Activated CD4-positive, alpha-beta T cell treated with anti-CD3 and anti-CD28 coated beads for 1 hour (primary cell): ENCODE measurements around the gene ANKRD11.
"Not testable (repeated sequence)": the region's sequence is repeated elsewhere in the genome, so short reads cannot be mapped to it uniquely, and the experiment has no call there.

Source experiments
- DNase-seq: peaks from one replicate; pipeline ENCODE4 v3.0.0-alpha.2; 2020

ANKRD11 gene

DNA sequence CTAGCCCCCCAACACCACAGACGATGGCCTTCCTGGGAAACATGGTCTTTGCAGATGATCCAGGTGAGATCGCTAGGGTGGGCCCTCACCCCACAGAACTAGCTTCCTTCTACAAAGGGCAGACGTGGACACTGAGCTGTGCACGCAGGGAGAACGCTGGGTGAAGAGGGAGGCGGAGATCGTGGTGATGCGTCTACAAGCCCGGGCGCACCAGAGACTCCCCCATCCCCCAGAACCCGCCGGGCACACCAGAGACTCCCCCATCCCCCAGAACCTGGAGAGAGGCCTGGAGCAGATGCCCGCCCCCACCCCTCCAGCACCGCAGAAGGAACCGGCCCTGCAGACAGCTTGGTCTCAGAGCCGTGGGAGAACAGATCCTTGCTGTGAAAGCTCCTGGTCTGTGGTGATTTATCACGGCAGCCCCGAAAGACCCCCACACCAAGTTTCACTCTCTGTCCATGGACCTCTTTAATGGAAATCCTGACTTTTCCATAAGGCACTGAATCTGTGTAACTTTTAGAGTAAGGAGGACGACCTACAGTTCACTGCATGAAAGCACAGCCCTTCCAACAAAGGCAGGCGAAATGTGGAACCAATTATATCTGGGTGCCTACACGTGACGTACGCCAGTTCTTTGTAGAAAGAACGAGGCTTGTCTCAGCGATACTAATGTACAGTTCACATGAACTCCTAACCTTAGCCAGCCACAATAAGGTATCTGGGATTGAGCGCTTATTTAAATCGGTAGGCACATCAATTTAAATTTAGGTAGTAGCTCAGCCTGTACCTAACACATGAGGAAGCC is 88.5 kb downstream of the ANKRD11 start:
- no peak for DNase-seq

DNA sequence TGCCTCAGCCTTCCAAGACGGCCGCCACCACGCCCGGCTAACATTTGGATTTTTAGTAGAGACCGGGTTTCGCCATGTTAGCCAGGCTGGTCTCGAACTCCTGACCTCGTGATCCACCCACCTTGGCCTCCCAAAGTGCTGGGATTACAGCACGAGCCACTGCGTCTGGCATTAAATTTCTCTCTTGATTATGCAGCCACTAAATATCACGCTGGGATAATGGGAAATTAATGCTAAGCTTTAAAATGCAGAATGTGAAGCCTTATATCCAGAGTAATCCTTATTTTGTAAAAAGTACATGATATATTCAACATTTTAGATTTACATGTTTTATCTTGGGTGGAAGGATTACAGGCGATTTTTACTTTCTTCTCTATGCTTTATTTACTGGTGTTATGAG is 89.2 kb downstream of the ANKRD11 start:
- no peak for DNase-seq

DNA sequence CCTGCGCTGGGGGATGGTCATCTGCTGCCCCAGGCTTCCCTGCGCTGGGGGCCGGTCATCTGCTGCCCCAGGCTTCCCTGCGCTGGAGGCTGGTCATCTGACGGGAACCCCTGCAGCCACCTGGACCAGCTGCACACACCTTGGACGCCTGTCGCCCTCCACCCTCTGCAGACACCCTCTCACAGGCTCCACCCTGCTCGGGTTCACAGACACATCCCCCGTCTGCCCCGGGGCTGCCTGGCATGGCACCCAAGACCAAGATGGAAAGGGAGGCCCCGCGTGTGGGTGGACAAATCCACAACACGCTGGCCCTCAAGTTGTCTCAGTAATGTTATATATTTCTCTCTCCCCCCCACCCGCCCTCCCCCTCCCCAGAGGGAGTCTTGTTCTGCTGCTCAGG is 89.6 kb downstream of the ANKRD11 start:
- DNase-seq, result no peak

DNA sequence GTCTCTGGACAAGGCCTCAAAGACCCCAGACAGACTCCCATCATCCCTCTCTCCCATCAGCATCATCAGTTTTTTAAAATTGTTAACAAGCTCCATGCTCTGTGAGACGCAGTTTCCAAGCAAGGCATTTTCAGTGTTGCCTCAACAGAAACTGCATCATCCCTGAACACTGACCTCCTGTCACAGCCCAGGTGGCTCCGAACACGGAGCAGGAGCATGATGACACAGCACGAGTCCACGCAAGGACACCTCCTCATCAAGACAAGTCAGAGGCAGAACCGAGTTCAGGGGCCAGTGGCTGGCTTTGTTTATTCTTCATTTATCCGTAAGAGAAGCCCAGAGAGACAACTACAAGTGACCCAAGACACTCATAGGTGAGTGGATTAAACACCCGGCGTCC is 91.4 kb downstream of the ANKRD11 start:
- DNase-seq, result no peak

DNA sequence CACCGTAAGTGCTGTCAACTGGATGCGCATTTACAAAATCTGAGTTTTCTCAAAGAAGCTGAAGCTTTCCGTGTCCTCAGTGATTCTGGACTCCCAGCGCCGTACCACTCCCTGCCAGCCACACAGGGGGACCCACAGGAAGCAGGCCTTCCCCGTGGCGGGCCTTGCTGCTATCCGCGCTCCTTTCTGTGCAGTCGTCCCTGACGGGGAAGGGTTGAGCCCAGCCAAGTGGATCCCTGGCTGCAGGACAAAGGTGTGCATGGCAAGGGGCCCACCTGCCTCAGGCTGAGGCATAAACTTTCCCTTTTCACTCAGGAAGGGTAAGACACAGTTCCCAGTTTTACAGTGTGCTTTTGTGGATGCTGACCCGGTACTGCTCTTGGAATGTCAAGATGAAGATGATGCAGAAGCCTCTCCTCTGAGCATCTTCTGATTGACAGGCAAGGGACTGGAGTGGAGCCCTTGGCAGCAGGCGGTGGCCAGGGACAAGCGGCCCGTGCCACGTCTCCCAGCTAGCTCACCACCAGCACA is 93.0 kb downstream of the ANKRD11 start:
- no peak for DNase-seq

DNA sequence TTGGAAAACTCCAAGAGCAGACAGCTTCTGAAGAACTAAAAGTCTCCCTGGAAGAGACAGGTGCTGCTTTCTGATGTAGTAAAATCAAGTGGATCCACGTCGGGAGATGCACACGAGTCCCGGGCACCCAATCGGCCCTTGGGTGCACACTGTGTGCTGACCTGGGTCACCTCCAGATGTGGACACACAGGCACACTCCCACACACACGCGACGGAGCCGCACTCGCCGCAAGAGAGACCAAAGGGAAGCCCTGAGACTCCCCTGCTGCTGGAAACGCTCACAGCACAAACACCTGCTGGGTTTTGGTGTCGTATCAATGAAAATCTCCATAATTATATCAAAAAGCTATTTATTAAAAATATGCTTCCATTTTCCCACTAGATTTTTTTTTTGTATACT is 94.2 kb downstream of the ANKRD11 start:
- DNase-seq, result no peak

DNA sequence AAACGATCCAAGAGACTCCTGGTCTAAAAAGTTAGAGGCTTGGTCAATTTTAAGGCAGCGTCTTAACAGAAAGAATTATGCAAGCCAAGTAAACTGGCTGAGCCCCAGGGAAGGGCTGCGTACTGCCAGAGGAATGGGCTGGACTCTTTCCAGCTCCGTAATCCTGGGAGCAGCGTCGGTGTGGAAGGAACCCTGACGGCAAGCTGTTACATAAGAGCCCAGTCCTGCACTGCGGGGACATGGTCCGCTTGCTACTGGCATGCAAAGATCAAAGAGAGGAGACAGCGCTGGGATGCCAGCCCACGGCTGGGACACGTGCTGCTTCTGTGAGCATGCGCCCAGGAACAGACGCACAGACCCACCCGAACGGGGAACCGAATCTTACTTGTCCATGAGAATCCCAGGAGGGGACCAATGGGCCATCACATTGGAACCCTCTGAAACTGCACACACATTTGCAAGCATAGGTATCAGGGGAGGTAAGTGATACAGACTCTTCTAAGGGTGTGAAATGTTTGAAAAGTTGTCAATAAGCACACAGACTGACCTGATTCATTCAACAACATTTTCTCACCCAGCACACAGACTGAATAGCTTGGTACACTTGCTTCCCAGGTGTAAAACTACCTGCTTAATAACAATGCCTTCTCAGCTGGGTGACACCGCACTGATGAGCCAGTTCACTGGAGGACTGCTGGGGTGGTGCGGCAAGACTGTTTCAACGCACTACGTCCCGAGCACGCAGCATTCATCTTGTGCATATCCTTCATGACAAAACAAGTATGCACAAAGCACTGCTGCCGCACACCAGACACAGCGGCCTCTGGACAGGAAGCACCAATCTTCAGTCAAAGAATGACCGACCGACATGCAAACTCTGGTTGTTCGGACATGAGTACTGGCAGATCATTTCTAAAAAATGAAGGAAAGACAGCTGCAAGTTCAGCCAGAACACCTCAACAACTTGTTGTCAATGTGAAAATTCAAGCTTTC is 94.9 kb downstream of the ANKRD11 start:
- DNase-seq, result no peak

DNA sequence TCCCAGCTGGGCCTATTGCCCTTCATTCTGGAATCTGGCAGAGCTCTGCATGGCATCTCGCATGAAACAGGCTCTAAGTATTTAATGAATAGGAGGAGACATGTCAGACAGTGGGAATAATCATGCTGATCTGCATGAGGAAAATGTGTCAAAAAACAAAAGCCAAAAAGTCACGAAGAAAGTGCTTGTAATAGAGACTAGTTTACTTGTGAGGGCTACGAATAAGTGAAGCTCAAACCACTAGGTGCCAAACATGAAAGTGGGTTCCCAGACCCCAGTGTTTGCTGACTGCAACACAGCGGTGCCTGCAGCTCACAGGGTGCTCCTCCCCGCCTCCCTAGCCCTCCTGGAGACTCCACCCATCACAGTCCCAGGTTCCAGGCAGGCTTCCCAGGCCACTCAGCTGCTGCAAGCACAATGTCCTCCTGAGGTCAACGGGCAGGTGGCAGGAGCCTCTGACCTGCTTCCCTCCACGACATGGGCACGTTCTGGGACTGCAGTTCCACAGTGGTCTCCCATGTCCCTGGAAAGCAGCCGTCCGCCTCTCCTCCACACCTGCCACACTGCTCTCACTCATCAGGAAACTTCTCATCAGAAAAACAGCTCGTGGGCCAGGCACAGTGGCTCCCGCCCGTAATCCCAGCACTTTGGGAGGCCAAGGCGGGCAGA is 96.5 kb downstream of the ANKRD11 start:
- DNase-seq, result no peak

DNA sequence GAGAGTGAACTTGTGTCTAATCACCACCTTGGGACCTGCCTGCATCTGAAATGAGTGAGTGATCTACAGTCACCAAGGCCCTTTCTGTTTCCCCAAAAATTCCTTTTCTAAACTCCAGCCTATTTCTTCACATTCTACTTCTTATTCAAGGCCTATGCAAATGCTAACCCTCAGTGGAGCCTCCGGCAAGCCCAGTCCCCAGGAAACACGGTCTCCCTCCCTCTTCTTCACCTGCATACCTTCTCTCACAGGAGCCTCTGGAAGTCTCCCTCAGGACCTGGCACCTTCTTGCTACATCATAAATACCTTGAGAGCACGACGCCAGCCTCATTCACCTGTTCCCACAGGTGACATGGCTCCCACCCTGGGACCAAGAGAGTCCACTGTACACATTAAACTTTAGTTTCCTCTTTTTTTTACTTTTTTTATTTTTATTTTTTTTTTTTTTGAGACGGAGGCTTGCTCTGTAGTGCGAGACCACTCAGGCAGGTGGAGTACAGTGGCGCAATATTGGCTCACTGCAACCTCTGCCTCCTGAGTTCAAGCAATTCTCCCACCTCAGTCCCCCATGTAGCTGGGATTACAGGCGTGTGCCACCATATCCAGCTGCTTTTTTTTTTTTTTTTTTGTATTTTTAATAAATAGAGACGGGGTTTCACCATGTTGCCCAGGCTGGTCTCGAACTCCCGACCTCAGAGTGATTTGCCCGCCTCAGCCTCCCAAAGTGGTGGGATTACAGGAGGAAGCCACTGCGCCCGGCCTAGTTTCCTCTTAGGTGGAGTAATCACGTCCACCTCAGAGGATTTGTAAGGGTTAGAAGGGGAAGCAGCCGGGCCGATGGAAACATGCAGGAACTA is 97.3 kb downstream of the ANKRD11 start:
- DNase-seq, result no peak

DNA sequence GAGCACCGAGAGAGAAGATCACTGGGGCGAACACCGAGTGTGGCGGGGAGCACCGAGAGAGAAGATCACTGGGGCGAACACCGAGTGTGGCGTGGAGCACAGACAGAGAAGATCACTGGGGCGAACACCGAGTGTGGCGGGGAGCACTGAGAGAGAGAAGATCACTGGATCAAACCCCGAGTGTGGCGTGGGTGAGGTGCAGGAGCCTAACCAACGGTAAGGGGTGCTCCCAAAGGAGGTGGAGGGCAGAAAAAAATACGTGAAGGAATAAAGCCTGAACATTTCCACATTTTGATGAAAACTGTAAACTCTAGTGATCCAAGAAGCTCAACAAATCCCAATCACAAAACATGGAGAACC is 100.2 kb downstream of the ANKRD11 start:
- DNase-seq, result not testable (repeated sequence)

DNA sequence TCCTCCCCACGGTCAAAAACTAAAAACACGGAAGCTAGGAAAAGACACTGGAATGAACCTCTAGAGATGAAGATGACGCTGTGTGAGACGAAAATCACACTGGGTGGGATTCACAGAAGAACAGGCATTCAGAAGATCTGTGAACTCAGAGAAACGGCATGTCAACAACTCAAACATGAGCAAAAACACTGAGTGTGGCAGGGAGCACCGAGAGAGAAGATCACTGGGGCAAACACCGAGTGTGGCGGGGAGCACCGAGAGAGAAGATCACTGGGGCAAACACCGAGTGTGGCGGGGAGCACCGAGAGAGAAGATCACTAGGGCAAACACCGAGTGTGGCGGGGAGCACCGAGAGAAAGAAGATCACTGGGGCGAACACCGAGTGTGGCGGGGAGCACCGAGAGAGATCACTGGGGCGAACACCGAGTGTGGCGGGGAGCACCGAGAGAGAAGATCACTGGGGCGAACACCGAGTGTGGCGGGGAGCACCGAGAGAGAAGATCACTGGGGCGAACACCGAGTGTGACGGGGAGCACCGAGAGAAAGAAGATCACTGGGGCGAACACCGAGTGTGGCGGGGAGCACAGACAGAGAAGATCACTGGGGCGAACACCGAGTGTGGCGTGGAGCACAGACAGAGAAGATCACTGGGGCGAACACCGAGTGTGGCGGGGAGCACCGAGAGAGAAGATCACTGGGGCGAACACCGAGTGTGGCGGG is 100.7 kb downstream of the ANKRD11 start:
- not testable (repeated sequence) for DNase-seq

DNA sequence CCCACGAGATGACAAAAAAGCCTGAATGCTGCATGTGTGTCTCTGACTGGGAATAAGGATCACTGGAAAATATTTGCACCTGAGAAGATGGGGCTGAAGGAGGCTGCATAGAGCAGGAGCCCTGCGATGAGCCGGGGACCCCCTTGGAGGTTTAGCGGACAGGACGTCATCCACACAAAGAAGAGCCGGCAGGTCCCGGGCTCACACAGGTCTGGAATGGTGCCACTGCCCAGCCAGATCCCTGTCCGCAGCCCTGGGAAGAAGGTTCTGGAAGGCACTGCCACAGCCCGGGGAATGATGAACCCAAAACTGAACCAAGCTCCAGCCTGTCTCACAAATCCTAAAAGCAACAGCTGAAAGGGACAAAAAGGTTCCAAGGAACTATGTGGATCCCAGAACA is 101.8 kb downstream of the ANKRD11 start:
- no peak for DNase-seq

DNA sequence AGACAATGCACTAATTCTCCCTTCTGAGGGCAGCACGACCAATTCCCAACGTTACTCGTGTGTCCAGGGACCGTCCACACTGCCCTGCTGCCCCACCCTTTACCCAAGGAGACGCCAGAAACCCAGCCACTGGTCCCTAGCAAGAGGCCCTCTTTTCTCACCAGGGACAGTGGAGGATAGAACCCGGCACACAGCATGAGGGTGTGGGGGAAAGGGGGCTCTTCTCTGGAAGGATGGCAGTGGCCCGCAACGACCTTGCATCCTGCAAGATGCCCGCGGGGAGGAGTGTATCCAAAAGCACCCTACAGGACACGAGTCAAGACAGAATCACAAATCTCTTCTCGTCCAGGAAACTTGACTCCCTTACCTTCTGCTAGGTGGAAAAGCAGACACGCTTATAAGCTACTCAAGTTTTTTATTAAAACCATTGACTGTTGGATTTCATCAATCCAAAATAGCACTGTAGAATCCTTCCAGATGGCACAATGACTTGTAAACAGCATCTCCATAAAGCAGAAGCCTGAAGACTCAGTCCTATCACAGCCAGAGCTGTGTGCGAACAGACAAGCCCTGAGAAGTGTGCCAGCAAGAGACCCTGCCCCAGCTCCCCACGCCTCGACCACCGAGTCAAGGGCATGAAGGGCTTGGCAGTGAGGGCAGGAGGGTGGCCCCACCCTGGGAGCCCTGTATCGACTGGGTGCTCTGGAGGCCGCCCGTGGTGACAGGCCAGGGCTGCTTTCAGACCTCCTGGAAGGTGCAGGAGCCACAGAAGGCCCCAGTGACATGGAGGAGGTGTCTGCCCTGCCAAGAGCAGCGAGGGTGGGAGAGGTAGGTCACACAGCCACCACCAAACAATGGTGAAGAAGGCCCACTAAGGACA is 103.8 kb downstream of the ANKRD11 start:
- no peak for DNase-seq

DNA sequence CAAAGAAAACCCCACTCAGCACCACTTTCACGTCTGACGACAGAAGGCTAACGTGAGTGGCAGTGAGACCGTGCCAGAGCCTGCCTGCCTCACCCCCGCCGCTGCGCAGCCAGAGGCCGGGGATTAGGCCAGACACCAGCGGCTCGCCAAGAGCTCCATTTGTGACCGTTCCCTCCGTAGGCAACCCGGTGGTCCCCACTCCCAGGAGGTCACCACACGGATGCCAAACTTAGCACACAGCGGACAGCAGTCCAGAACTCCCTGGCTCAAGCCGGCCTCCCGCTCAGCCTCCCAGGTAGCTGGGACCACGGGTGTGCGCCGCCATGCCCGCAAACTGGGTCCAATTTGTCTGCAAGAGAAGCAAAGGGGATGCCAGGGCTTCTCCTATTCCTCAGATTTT is 104.6 kb downstream of the ANKRD11 start:
- DNase-seq, result no peak

DNA sequence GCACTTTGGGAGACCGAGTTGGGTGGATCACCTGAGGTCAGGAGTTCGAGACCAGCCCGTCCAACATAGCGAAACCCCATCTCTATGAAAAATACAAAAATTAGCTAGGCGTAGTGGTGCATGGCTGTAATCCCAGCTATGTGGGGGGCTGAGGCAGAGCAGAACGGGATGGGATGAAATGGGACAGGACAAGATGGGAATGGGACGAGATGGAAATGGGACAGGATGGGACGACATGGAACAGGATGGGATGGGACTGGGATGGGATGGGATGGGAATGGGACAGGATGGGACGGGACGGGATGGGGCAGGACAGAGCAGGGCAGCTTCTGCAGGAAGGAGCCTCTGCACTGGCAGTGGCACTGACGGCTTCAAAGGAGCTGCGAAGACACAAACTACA is 106.1 kb downstream of the ANKRD11 start:
- DNase-seq, result no peak

DNA sequence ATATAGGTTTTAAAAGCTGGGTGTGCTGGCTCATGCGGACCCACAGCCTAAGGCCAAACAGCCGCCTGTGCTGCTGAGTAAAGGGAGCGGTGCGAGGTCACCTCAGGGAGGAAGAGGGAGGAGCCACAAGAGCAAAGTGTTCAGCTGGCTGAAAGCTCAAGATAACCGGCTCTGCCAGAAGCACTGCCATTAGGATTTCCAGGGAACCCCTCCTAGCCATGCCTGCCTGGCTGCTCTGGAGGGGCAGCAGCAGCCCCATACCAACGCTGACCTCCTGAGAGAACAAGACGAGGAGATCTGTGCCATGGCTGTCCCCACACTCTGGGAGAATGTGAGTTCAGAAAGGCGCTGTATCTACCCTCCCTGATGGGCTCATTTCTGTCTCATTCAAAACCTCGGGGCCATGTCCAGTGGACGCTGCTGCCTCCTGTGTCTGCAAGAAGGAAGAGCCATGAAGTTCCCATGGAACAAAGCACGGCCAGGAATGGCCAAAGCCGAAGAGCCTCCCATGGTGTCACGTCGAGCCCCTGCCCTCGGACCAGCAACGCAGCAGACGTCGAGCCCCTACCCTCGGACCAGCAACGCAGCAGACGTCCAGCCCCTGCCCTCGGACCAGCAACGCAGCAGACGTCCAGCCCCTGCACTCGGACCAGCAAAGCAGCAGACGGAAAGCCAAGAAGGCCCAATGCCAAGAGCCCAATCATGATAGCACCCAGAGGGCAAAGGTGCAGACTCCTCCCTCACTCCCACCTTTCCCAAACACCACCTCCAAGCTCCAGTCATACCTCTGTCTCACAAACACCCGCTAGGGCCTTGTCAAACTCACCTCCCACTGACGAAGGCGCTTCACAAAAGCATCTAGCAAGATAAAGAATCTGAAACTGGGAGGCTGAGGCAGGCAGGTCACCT is 107.0 kb downstream of the ANKRD11 start:
- DNase-seq, result no peak

DNA sequence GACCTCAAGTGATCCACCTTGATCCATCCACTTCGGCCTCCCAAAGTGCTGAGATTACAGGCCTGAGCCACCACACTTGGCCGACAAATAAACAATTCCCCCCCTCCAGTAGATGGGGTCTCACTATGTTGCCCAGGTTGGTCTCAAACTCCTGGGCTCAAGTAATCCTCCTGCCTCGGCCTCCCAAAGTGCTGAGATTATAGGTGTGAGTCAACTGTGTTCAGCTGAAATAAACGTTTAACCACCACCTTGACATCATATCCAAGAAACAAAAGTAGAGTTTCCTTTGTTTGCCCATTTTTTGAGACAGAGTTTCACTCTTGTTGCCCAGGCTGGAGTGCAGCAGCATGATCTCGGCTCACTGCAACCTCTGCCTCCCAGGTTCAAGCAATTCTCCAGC is 107.8 kb downstream of the ANKRD11 start:
- DNase-seq, result not testable (repeated sequence)

DNA sequence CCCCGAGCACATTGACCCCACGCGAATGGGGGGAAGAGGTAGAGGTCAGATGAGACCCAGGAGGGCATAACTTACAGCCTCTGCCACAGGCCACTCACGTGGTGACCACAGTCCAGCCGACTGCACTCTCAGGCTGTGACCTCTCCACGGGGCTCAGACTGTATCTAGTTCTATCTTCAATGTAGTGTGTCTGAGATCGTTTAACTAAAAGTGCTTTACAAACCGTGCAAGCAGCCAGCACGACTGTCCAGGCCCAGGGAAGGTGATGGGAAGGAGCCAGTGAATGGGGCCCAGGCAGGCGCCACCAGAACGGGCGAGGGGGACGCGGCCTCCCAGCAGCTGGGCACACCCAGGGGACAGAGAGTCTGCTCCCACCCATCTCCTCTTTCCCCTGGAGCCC is 108.6 kb downstream of the ANKRD11 start:
- no peak for DNase-seq

DNA sequence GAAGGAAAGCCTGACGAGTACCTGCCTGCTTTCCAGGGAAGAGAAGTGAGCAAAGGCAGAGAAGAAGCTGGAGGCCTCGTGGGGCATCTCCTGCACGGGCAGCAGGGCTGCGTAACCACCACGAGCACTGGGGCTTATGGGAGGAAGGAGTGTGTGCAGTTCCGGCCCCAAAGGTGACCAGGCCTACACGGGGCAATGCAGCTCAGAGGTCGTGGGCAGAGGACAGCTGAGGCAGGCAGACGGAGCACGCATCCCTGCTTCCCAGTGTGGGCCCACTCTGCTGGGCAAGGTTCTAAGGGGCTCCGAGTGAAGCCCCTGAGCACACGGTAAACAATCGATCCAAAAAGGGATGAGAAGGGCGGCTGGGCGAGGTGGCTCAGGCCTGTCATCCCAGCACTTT is 109.7 kb downstream of the ANKRD11 start:
- DNase-seq, result no peak
